Measurements from ENCODE around the gene GPER1.

DNA sequence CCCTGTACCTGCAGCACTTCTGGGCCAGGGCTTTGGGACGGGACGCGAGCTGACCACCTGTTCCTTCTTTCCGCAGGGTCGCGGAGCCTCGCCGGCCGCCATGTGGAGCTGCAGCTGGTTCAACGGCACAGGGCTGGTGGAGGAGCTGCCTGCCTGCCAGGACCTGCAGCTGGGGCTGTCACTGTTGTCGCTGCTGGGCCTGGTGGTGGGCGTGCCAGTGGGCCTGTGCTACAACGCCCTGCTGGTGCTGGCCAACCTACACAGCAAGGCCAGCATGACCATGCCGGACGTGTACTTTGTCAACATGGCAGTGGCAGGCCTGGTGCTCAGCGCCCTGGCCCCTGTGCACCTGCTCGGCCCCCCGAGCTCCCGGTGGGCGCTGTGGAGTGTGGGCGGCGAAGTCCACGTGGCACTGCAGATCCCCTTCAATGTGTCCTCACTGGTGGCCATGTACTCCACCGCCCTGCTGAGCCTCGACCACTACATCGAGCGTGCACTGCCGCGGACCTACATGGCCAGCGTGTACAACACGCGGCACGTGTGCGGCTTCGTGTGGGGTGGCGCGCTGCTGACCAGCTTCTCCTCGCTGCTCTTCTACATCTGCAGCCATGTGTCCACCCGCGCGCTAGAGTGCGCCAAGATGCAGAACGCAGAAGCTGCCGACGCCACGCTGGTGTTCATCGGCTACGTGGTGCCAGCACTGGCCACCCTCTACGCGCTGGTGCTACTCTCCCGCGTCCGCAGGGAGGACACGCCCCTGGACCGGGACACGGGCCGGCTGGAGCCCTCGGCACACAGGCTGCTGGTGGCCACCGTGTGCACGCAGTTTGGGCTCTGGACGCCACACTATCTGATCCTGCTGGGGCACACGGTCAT is 30.3 kb upstream of the GPER1 start:
- TF ChIP-seq, protein P1, sequence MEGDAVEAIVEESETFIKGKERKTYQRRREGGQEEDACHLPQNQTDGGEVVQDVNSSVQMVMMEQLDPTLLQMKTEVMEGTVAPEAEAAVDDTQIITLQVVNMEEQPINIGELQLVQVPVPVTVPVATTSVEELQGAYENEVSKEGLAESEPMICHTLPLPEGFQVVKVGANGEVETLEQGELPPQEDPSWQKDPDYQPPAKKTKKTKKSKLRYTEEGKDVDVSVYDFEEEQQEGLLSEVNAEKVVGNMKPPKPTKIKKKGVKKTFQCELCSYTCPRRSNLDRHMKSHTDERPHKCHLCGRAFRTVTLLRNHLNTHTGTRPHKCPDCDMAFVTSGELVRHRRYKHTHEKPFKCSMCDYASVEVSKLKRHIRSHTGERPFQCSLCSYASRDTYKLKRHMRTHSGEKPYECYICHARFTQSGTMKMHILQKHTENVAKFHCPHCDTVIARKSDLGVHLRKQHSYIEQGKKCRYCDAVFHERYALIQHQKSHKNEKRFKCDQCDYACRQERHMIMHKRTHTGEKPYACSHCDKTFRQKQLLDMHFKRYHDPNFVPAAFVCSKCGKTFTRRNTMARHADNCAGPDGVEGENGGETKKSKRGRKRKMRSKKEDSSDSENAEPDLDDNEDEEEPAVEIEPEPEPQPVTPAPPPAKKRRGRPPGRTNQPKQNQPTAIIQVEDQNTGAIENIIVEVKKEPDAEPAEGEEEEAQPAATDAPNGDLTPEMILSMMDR (IDR thresholded peaks at IDR 0.05), result no peak
- no peak for TF ChIP-seq POLR2A (IDR thresholded peaks at IDR 0.05)

Measured in adrenal gland (tissue), 5 donors.